Left forelimb (tissue), 1 donor: Measurements from ENCODE around the gene TMEM63A.

Experiments used
- DNase-seq: peaks from one replicate; pipeline ENCODE4 v3.0.0-alpha.2; 2018; ENCODE audit warnings: low spot score

The TMEM63A gene

GRCh38 chr1:225885336-225885735 is 3.2 kb upstream of the TMEM63A start:
- no peak for DNase-seq

GRCh38 chr1:225883616-225884265 is 1.6 kb upstream of the TMEM63A start:
- no peak for DNase-seq

- DNase-seq = peak; percentile 74
Observed at GRCh38 chr1:225882694-225883615, 775 bp upstream of the TMEM63A start.

DNA sequence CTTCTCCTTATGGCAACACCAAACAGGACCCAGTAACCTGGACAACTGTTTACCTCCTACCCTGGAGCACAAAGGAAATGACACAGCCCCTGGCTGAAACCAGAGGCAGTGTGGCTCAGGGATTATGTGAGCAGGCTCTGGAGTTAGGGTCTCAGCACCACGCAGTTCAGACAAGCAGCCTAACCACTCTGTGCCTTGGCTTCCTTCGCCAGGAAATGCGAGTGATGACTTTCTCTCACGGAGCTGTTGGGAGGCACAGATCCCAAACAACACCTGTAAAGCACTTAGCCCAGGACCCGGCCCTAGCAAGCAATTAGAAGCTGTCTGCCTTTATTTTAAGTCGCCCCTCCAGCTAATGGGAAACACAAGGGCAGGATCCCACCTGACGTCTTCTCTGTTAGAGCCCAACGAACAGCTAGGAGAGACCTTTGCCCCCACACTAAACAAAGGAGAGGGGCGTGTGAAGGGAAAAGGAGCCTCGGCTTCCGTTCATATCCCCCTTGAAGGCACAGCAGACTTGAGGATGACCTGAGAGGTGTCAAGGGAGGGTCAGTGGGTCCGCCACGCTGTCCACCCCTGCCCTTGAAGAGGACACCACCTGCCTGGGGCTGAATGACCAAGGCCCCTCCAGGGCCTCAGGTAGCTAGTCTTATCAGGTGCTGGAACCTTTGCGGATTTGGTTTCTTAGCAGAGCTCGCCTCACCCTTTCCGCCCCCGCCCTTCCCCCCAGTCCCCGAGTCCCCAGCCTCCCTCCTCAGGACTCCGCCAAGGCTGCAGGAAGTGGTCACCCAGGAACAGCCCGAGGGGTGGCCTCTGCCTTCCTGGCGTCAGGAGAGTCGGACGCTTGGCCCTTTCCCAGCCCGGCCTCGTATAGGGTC is 860 bp downstream of the TMEM63A start:
- DNase-seq = no peak

DNA sequence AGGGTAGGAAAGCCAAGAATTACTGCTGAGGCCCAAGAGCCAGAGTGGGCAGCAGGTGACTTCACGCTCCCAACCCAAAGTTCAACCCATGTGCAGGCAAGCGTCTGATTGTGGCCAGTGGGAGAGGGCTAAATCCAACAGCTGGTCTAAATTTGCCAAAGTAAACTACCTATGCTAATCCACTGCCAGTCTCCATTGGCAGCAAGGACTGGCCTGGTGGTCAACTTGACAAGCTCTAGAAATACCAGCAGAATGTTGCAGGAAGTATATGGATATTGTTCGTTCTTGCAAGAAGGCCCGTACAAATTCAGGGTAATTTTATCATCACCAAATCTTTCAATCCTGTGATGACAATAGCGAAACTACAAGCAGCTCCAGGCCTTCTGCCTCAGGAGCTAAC is 1.5 kb downstream of the TMEM63A start:
- DNase-seq = no peak

DNA sequence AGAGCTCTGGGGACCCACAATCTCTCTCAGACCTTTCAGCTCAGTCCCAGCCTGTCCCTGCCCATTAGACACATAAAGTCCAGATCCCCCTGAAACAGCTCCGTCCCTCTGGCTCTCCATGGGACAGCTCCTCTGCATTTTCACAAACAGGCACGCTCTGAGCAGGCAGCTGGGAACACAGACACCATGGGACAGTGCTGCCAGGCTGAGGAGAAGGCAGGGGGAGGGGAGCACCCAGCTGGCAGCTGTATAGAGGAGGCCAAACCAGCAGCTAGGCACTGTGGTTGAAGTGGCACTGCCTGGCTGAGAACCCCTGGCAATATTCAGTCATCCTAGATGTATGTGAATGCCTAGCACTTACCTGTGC is 2.0 kb downstream of the TMEM63A start:
- no peak for DNase-seq

DNA sequence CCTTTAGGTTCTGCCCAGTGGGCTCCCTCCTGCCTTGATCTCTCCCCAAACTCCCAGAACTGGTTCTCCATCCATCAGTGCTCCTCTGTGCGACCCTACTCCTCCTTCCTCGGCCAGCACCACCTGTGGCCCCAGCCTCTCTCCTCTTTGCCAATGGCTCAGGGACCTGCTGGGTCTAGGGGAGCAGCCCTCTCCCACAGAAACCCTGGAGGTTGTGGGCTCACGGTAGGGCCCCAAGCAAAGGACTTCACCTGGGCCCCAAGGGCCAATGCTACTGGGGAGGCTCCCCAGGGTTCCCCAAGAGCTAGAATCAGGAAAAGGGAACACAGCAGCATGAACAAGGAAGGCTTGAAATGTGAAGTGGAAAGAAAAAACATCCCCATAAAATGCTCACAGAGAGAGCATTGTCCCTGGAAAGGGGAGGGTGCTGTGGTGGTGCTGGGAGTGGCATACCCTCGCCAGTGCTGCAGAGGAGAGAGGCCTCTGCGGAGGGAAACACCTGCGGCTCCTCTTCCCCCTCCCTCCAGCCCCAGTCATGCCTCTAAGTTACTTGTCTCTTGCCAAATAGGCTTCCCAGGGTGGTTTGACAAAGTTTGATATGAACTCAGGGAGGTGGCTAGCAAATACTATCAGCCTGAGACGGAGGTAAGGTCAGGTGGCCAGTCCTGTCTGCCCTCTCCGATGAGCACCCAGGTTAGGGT is 2.5 kb downstream of the TMEM63A start:
- DNase-seq = no peak

- no peak for DNase-seq
Observed at GRCh38 chr1:225878282-225878681, 3.9 kb downstream of the TMEM63A start.

- DNase-seq = no peak
Observed at GRCh38 chr1:225877580-225877979, 4.6 kb downstream of the TMEM63A start.

DNA sequence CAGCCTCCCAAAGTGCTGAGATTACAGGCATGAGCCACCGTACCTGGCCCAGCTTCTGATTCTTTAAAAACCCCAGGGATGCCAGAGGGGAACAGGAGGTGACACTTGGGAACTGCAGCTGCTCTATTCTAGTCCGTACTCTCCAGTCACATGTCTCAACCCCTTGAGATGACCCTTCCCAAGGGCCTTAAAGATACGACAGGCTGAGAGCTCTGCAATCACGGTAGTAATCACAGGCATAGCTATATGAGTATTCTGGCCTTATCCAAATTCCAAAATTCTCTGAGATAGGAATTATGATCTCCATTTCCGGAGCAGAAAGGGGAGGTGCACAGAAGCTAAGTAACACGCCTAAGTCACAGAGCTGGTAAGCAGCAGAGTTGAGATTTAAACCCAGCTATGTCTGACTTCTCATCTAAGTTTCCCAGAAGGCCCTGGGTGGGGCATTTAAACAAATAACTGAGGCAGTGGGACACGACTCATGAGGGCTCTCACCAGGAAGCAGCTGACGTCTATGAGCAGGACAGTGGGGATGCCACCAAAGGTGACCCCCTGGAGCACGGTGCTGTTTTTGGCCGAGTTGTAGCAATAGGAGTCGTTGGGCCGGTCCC is 5.2 kb downstream of the TMEM63A start:
- DNase-seq = no peak

GRCh38 chr1:225875044-225875815 is 7.0 kb downstream of the TMEM63A start:
- DNase-seq = no peak

DNA sequence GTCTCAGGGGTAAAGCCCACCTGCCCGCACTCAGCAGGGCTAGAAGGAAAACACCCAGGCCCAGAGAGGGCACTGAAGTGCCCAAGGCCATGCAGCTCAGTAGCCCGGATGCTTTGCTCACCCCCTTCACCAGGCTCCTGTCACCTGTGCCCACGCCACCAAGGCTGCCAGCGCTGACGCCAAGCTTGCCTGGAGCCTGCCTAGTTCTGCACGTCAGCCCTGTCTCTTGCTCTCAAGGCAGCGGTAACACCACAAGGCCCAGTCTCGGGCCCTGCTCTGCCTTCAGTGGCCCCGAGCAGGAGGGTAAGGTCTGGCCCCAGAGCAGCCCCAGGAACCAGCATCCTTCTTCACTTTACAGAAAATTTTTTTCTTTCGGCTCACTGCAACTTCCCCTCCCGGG is 7.7 kb downstream of the TMEM63A start:
- no peak for DNase-seq

DNA sequence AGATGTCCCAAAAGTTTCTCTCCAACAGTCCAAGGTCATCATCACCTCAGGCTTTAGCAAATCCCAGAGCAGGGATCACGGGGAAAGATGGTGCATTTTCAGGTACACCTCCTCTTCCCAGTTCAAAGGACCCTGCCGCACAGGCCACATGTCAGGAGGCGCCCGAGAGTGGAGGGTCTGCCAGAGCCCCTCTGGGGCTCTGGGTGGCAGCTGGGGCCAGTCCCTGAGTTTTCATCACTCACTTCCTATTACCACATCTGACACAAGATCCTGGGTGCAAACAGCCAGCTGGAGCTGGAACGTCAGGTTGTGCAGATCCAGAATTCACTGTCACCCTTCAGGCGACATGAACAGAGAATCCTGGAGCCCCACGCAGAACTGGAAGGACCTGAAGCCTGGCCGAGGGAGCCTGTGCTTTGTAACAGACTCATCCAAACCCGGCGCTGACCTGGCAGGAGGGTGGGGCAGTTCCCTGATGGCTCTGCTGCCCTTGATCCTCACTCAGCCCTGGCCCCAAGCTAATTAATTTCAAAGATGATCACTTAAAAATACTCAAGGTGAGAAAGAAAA is 8.8 kb downstream of the TMEM63A start:
- no peak for DNase-seq

GRCh38 chr1:225872075-225872430 is 10.1 kb downstream of the TMEM63A start:
- DNase-seq = no peak

DNA sequence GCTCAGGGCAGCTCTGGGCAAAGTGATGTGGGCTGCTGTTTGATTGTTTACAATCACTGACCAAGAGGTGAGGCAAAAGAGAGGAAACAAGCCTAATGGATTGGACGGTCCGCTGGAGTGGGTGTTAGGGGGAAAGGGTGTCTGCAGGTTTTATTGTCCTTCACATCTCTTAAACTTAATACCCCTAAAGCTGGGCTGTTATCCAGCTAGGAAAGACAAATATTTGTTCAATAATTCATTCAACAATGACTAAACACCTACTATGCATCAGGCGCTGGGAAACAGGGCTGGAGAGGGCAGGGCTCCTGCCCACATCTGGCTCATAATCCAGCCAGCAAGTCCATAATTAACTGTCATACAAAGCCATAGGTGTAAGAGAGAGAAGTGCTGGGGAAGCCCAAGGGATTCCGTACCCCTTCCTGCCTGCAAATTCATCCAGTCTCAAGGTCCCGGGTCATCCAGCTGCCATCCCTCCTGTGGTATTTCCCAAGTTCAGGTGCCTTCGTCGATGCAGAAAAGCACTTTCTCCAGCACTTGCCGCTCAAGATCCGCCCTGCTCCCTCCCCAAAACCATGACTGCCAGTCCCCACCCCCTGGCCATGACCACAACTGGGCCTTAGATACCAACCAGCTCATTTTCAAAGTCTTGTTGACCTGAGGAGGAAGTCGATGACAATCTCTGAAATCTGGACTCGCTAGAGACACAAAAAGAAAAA is 10.7 kb downstream of the TMEM63A start:
- no peak for DNase-seq

- no peak for DNase-seq
Observed at GRCh38 chr1:225870911-225871310, 11.3 kb downstream of the TMEM63A start.

- DNase-seq = no peak
Observed at GRCh38 chr1:225868631-225869330, 13.4 kb downstream of the TMEM63A start.

DNA sequence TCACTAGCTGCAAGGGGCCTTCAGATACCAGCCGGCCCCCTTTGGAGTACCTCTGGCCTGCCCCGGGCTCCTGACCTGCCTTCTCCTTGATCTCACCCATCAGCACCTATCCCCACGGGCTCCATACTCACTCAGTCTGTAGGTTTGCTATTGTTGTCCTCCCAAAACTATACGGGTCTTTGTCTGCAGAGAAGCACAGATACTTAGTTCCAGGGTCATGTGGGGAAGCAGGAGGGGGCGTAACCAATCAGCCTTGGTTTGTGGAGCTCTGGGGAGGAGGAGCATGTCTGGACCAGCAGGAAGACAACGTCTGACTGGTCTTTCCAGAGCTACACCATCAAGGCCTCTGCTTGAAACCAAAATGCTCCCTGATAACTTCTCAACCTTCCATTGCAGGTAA is 15.2 kb downstream of the TMEM63A start:
- no peak for DNase-seq
